Coronary artery (tissue), 2 donors: ENCODE measurements around the gene CLMP.
"Not testable (repeated sequence)": the region's sequence is repeated elsewhere in the genome, so short reads cannot be mapped to it uniquely, and the experiment has no call there.

Experiments used
- DNase-seq: peaks from one replicate; pipeline ENCODE4 v3.0.0-alpha.2; 2017; ENCODE audit warnings: low spot score
- H3K27ac ChIP-seq, 2 donors: fragments of 200-600 bp; sonication (generic); one replicate each; pipeline ENCODE4 v1.5.1; 2016 to 2019
- H3K4me3 ChIP-seq: fragments of 200-600 bp; sonication (generic); 2 replicates; pipeline ENCODE4 v1.5.1; 2016; ENCODE audit warnings: mild to moderate bottlenecking, moderate library complexity
- CTCF ChIP-seq: fragments of 200-600 bp; sonication (generic); IDR thresholded peaks from one replicate; pipeline ENCODE4 v1.5.1; 2019; ENCODE audit warnings: antibody characterized with exemption

CLMP gene

GRCh38 chr11:123100379-123101085 lies 94.5 kb downstream of the CLMP start:
- no peak for TF ChIP-seq CTCF
- Histone ChIP-seq H3K27ac (peak overlapping the region in 1 of 2 donors; percentile 57), H3K4me3 (no peak overlapping the region)
- no peak for DNase-seq

DNA sequence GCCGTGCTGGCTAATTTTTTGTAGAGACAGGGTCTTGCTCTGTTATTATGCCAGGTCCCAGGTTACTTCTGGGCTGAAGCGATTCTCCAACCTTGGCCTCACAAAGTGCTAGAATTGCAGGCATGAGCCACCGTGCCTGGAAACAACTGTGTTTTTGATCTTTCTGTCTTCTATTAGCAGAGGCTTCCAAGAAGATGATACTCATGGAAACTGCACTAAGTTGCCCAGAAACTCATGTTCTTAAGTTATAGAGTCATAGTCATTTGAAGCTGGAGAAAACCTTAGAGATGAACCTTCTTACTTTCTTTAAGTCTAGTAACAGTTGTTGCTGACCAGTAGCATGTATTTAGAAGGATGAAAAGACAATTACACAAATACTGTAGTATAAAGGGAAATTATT lies 96.1 kb downstream of the CLMP start:
- no peak for TF ChIP-seq CTCF
- no peak overlapping the region for H3K4me3 ChIP-seq
- no peak for DNase-seq
- no peak overlapping the region for H3K27ac ChIP-seq

DNA sequence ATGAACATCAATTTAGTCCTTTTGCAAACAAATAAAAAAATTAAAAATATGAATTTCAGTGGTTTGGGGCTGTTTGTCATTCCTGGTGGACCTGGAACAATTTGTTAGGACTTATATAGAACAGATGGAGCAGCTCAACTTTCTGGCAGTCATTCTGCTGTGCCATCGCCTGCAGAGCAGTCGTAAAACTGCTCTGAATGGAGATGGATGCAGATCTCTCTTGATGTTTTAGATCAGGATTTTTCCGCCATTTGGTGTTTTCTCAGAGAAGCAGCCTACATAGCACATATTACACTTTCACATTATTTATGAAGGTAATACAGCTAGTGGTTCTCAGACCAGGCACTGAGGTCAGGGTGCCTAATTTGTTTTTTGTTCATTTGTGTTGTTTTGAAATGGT lies 101.3 kb downstream of the CLMP start:
- TF ChIP-seq CTCF: no peak
- Histone ChIP-seq H3K27ac (no peak overlapping the region), H3K4me3 (no peak overlapping the region)
- DNase-seq: no peak

GRCh38 chr11:123091506-123091905 lies 103.5 kb downstream of the CLMP start:
- Histone ChIP-seq H3K27ac (no peak overlapping the region), H3K4me3 (no peak overlapping the region)
- TF ChIP-seq CTCF: no peak
- DNase-seq: no peak

GRCh38 chr11:123090168-123090567 lies 104.9 kb downstream of the CLMP start:
- not testable (repeated sequence) for DNase-seq, H3K27ac ChIP-seq

GRCh38 chr11:123088896-123089295 lies 106.2 kb downstream of the CLMP start:
- not testable (repeated sequence) for H3K27ac ChIP-seq, H3K4me3 ChIP-seq, DNase-seq

More at GRCh38 chr11:123090168-123090567, 104.9 kb downstream of the CLMP start:
- H3K4me3 ChIP-seq: not testable (repeated sequence)

- not testable (repeated sequence) for H3K4me3 ChIP-seq, H3K27ac ChIP-seq, DNase-seq
These were observed 107.4 kb downstream of the CLMP start for GRCh38 chr11:123087657-123088056.

DNA sequence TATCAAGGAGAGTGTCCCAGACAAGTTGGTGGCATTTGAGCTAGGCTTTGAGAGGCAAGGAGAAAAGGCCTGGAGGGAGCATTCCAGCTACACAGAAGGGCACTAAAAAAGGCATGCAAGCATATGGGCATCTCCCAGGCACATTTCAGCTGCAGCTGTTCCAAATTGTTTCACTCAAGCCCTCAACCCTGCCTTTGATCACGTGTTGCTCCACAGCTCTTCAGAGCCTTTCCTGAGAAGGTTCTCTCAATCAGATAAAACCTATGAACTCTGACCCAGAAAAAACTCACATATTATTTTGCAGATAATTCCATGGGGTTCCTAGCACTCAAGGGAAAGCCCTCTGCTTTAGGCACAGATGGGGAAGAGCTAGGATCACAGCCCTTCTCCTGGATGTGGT lies 108.7 kb downstream of the CLMP start:
- Histone ChIP-seq H3K27ac (no peak overlapping the region), H3K4me3 (no peak overlapping the region)
- no peak for TF ChIP-seq CTCF
- DNase-seq: no peak

DNA sequence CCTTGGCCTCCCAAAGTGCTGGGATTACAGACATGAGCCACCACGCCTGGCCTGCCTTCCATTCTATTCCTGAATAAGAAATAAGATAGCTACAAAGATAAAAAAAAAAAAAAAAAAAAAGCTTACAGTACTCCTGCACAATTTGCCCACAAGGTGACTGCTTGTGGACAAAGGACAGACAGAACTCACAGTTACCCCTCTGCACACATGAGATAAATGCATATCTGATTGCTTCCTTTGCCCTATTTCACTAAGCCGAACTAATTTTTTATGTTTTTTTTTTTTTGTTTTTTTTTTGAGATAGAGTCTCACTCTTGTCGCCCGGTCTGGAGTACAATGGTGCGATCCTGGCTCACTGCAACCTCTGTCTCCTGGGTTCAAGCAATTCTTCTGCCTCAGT lies 109.6 kb downstream of the CLMP start:
- DNase-seq: no peak
- H3K4me3 ChIP-seq: no peak overlapping the region
- TF ChIP-seq CTCF: no peak

More for the DNA sequence above, 109.6 kb downstream of the CLMP start:
- no peak overlapping the region for H3K27ac ChIP-seq
